ENCODE results near the gene UGT2B7. TPM values are rescaled to one million over a fixed set of nuclear protein-coding genes. Genes with fewer than 3 reads are reported as not detected.
"Not testable (repeated sequence)": the region's sequence is repeated elsewhere in the genome, so short reads cannot be mapped to it uniquely, and the experiment has no call there.

UGT2B7 gene
- total RNA-seq, result 0.77 and 0.82 TPM in 2 replicates
- long read RNA-seq, partial matches to known transcripts, result 0 of 1 reads
- long read RNA-seq, other reads (novel, unspliced or antisense), result 1 of 1 reads

- no peak for TF ChIP-seq CTCF (conservative IDR thresholded peaks at IDR 0.05)
- H3K4me1 Mint-ChIP-seq, result no peaks in the 10 kb centered on the region
- no peaks in the 10 kb centered on the region for H3K36me3 Mint-ChIP-seq (ENCODE audit: low read depth)
- no peaks in the 10 kb centered on the region for H3K27me3 Mint-ChIP-seq (ENCODE audit: low read depth)
- no peaks in the 10 kb centered on the region for H3K9me3 Mint-ChIP-seq
- no peak within 1 kb of the TSS for H3K4me3 Mint-ChIP-seq
- no peak within 1 kb of the TSS for H3K27ac Mint-ChIP-seq (ENCODE audit: unreplicated experiment)
- no peak for DNase-seq (ENCODE audit: low read depth, low spot score)
These were observed at the start of gene UGT2B7 for GRCh38 chr4:69096111-69096656. Gene UGT2B7 (plus strand): TSS chr4:69096474. CDS start chr4:69096521, 47 bp downstream.

- no peak overlapping the region for H3K27ac Mint-ChIP-seq (ENCODE audit: unreplicated experiment)
- H3K4me3 Mint-ChIP-seq, result no peak overlapping the region
- H3K27me3 Mint-ChIP-seq (ENCODE audit: low read depth), result no peaks in the 10 kb centered on the region
- H3K36me3 Mint-ChIP-seq (ENCODE audit: low read depth), result peaks cover 6% of the 10 kb centered on the region
- no peak for DNase-seq (ENCODE audit: low read depth, low spot score)
- TF ChIP-seq CTCF (conservative IDR thresholded peaks at IDR 0.05), result no peak
- H3K9me3 Mint-ChIP-seq, result peaks cover 8% of the 10 kb centered on the region
- peaks cover 39% of the 10 kb centered on the region for H3K4me1 Mint-ChIP-seq
These were observed 46.4 kb upstream of the UGT2B7 start for GRCh38 chr4:69049860-69050259.

- not testable (repeated sequence) for H3K36me3 Mint-ChIP-seq (ENCODE audit: low read depth); H3K9me3 Mint-ChIP-seq; H3K27me3 Mint-ChIP-seq (ENCODE audit: low read depth); DNase-seq (ENCODE audit: low read depth, low spot score)
- Mint-ChIP-seq H3K27ac (ENCODE audit: unreplicated experiment) (peak overlapping the region; percentile 94), H3K4me1 (peaks cover 46% of the 10 kb centered on the region), H3K4me3 (peak overlapping the region; percentile 36)
These were observed 45.3 kb upstream of the UGT2B7 start for GRCh38 chr4:69050853-69051575.

GRCh38 chr4:69051576-69051943, 44.7 kb upstream of the UGT2B7 start:
- Mint-ChIP-seq H3K4me3 (peak overlapping the region; percentile 24), H3K4me1 (peaks cover 52% of the 10 kb centered on the region), H3K36me3 (ENCODE audit: low read depth) (peaks cover under 1% of the 10 kb centered on the region), H3K27ac (ENCODE audit: unreplicated experiment) (peak overlapping the region; percentile 55), H3K9me3 (peaks cover 2% of the 10 kb centered on the region), H3K27me3 (ENCODE audit: low read depth) (no peaks in the 10 kb centered on the region)
- TF ChIP-seq CTCF (conservative IDR thresholded peaks at IDR 0.05), result no peak
- DNase-seq (ENCODE audit: low read depth, low spot score), result no peak

GRCh38 chr4:69053309-69053885, 42.9 kb upstream of the UGT2B7 start:
- H3K4me1 Mint-ChIP-seq, result peaks cover 70% of the 10 kb centered on the region
- H3K36me3 Mint-ChIP-seq (ENCODE audit: low read depth); DNase-seq (ENCODE audit: low read depth, low spot score); H3K4me3 Mint-ChIP-seq; H3K27me3 Mint-ChIP-seq (ENCODE audit: low read depth); H3K9me3 Mint-ChIP-seq; H3K27ac Mint-ChIP-seq (ENCODE audit: unreplicated experiment): not testable (repeated sequence)

GRCh38 chr4:69054033-69054432, 42.2 kb upstream of the UGT2B7 start:
- not testable (repeated sequence) for H3K9me3 Mint-ChIP-seq; H3K4me3 Mint-ChIP-seq; DNase-seq (ENCODE audit: low read depth, low spot score); H3K36me3 Mint-ChIP-seq (ENCODE audit: low read depth); H3K27me3 Mint-ChIP-seq (ENCODE audit: low read depth)
- H3K4me1 Mint-ChIP-seq, result peaks cover 77% of the 10 kb centered on the region
- peak overlapping the region; percentile 68 for H3K27ac Mint-ChIP-seq (ENCODE audit: unreplicated experiment)
